K562 (cell line): Measurements from ENCODE around the gene AGBL1.

ENCODE experiments used
- DACH1 ChIP-seq: fragments of 450-650 bp; IDR thresholded peaks from 2 replicates; pipeline ENCODE4 v1.6.1; 2018; ENCODE audit not compliant: partially characterized antibody
- IRF1 ChIP-seq: sonication (generic); formaldehyde crosslinking; IDR thresholded peaks from 2 replicates; pipeline ENCODE4 v1.8.0; 2022; ENCODE audit warnings: missing genetic modification reagents, mild to moderate bottlenecking, borderline replicate concordance
- TCF7 ChIP-seq: sonication (generic); IDR thresholded peaks from 2 replicates; pipeline ENCODE4 v1.6.1; 2016; ENCODE audit warnings: antibody characterized with exemption, borderline replicate concordance
- U2AF1 ChIP-seq: fragments of 200-400 bp; formaldehyde crosslinking; optimal IDR thresholded peaks from 2 replicates; pipeline ENCODE3; 2017; ENCODE audit warnings: mild to moderate bottlenecking, low read depth, low read length, moderate library complexity

DNA sequence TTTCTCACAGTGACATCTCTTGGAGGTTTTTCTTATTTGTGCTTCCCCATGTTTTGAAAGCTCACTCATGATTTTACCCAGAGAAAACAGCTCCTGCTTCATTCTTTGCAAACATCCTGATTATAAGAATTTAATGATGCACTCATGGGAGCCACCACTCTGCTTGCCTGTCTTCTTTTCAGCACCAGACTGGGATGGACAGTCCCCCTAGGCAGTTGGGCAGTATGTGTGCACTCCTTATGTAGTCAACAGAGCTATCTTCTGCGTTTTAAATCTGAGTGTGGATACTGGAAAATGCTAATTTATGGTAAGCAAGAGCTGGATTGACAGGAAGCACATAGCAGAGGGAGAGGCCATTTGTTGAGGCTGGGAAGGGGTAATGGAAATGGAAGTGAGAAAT is 276.1 kb downstream of the AGBL1 start:
- TF ChIP-seq U2AF1 (no peak), DACH1 (no peak), TCF7 (no peak), IRF1 (CRISPR knock-in tag) (no peak)
